Ovary (tissue), 3 donors: Measurements from ENCODE around the gene GPX3.

ENCODE experiments used
- POLR2A ChIP-seq: fragments of 450-650 bp; IDR thresholded peaks from one replicate; pipeline ENCODE4 v1.6.1; 2017; ENCODE audit warnings: antibody characterized with exemption, mild to moderate bottlenecking, moderate library complexity
- TF ChIP-seq, protein P1 (sequence below), 3 donors: fragments of 450-650 bp in 2 of 3; fragments of 200-600 bp in 1 of 3; IDR thresholded peaks; one replicate each; pipeline versions ENCODE4 v1.5.1 to v1.8.0; 2016 to 2022; ENCODE audit warnings: antibody characterized with exemption in 3 of 3, mild to moderate bottlenecking in 1 of 3
- donor health status: DM: no; HTN: no; CAD: no.

DNA sequence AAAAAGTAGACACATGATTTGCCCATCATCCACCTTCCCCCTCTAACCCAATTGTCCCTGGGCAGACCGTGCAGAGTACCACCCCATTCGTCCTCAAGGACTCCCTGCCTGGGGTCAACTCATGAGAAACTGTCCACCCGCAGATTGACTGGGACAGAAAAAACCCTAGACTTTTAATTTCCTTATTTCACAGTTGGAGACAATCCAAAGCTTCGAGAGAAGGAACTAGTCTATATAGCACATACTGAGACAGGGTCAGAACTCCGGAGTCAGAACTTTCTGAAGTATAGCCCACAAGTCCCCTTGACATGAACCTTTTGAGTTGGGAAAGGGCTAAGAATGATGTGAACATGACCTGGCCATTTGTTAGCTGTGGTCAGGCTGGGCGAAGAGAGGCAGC, 7.5 kb upstream of the GPX3 start:
- TF ChIP-seq POLR2A, result no peak
- TF ChIP-seq, protein P1, sequence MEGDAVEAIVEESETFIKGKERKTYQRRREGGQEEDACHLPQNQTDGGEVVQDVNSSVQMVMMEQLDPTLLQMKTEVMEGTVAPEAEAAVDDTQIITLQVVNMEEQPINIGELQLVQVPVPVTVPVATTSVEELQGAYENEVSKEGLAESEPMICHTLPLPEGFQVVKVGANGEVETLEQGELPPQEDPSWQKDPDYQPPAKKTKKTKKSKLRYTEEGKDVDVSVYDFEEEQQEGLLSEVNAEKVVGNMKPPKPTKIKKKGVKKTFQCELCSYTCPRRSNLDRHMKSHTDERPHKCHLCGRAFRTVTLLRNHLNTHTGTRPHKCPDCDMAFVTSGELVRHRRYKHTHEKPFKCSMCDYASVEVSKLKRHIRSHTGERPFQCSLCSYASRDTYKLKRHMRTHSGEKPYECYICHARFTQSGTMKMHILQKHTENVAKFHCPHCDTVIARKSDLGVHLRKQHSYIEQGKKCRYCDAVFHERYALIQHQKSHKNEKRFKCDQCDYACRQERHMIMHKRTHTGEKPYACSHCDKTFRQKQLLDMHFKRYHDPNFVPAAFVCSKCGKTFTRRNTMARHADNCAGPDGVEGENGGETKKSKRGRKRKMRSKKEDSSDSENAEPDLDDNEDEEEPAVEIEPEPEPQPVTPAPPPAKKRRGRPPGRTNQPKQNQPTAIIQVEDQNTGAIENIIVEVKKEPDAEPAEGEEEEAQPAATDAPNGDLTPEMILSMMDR (IDR thresholded peaks at IDR 0.05), result no peak
